ENCODE measurements around the gene XPO6. TPM values are rescaled to one million over a fixed set of nuclear protein-coding genes. Genes with fewer than 3 reads are reported as not detected.

The XPO6 gene
- polyA plus RNA-seq, 1 experiment, result 207 TPM

DNA sequence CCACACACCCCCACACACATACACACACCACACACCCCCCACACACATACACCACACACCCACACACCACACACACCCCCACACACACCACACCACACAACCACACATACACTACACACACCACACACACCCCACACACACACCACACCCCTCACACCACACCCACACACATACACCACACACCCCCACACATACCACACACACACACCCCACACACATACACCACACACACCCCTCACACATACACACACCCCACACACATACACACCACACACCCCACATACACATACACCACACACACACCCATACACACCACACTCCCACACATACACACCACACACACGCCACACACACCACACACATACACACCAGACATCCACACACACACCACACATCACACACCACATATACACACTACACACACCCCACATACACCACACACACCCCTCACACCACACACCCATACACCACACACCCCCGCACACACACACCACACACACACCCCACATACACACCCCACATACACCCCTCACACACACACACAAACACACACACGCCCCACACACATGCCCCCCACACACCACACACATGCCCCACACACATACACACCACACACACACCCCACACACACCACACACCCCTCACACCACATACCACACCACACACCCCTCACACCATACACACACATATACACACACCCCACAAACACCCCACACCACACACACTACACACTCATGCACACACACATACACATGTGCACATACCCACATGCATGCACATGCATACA is 122.4 kb downstream of the XPO6 start:
- CTCF ChIA-PET, result interaction anchor here (0.6 to 1.2 kb wide), 2 partner anchors 9 to 449 kb away, joined by 3 read pairs; no protein-coding TSS in a partner anchor
- peaks cover 3% of the 10 kb centered on the region; the same call in 1 of the 2 replicates for H3K9me3 ChIP-seq (ENCODE audit: control insufficient read depth, insufficient read depth, low read length)
- no peak overlapping the region for H3K27ac ChIP-seq (ENCODE audit: low read depth, low read length)
- H3K4me3 ChIP-seq (ENCODE audit: low read depth, low read length), result no peak overlapping the region
- no peaks in the 10 kb centered on the region for H3K27me3 ChIP-seq (ENCODE audit: control insufficient read depth, insufficient read depth, low read length)
- no peak for DNase-seq (ENCODE audit: low read depth, low spot score)
- no peak for TF ChIP-seq CTCF (IDR thresholded peaks at IDR 0.05; ENCODE audit: low read depth, low read length)
- POLR2A ChIA-PET, result no interaction called here

DNA sequence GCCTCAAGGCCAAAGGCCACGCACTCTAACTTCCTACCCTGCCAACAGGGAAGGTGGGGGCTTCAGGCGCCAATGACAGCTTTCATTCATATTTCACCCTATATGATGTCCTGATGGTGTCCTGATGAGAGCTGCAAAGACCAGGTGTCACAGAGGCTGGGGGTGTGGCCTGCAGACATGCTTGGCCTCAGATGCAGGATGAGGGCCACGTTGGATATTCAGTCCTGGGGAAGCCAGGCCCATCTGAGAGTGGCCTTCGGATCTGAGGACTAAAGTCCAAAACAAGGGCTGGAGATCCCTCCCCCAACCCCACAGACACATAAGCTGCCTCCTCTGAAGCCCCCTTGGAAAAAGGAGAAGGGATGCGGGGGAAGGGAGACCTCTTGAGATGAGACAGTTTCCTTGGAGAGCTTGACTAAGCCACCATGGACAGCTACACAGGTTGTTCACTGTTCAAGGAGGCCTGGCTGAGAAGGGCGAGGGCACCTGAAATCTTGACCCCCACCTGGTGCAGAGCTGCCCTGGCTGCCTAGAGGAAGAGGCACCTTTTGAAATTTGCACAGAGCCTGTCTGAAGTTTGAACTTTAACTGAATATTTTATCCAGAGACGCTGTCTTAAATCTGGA is 124.0 kb downstream of the XPO6 start:
- Histone ChIP-seq H3K9me3 (ENCODE audit: control insufficient read depth, insufficient read depth, low read length) (peaks cover 3% of the 10 kb centered on the region; the same call in 1 of the 2 replicates), H3K4me3 (ENCODE audit: low read depth, low read length) (no peak overlapping the region), H3K27me3 (ENCODE audit: control insufficient read depth, insufficient read depth, low read length) (no peaks in the 10 kb centered on the region), H3K27ac (ENCODE audit: low read depth, low read length) (no peak overlapping the region)
- DNase-seq (ENCODE audit: low read depth, low spot score), result no peak
- ChIA-PET POLR2A (interaction anchor here (0.7 kb wide), 1 partner anchor 1778 kb away, joined by 4 read pairs; no protein-coding TSS in a partner anchor), CTCF (no interaction called here)
- TF ChIP-seq CTCF (IDR thresholded peaks at IDR 0.05; ENCODE audit: low read depth, low read length), result no peak

DNA sequence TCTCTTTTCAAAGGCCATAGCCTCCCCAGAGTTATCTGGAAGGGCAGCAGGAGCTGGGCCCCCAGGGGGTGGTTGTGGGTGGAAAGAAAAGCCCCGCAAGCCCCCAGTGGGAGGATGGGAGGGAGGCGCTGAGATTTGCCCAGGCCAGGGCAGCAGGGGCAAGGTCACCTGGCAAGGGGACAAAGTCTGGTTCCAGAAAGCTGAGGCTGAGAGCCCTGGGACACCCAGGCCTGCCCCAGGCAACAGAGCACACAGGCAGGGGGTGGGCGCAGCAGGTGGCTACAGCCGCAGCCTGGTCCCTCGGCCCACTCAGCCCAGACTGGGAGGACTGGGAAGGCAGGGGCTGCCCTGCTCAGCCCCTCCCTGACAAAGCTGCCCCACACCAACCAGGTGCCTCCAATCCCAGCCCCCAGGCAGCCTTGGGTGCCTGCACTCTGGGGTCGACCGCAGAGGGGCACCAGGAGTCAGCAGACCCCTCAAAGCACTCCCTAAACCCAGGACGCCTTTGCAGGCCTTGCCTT is 124.6 kb downstream of the XPO6 start:
- Histone ChIP-seq H3K27ac (ENCODE audit: low read depth, low read length) (no peak overlapping the region), H3K4me3 (ENCODE audit: low read depth, low read length) (no peak overlapping the region), H3K9me3 (ENCODE audit: control insufficient read depth, insufficient read depth, low read length) (peaks cover 3% of the 10 kb centered on the region; the same call in 1 of the 2 replicates), H3K27me3 (ENCODE audit: control insufficient read depth, insufficient read depth, low read length) (no peaks in the 10 kb centered on the region)
- ChIA-PET CTCF (no interaction called here), POLR2A (no interaction called here)
- DNase-seq (ENCODE audit: low read depth, low spot score), result no peak
- no peak for TF ChIP-seq CTCF (IDR thresholded peaks at IDR 0.05; ENCODE audit: low read depth, low read length)

DNA sequence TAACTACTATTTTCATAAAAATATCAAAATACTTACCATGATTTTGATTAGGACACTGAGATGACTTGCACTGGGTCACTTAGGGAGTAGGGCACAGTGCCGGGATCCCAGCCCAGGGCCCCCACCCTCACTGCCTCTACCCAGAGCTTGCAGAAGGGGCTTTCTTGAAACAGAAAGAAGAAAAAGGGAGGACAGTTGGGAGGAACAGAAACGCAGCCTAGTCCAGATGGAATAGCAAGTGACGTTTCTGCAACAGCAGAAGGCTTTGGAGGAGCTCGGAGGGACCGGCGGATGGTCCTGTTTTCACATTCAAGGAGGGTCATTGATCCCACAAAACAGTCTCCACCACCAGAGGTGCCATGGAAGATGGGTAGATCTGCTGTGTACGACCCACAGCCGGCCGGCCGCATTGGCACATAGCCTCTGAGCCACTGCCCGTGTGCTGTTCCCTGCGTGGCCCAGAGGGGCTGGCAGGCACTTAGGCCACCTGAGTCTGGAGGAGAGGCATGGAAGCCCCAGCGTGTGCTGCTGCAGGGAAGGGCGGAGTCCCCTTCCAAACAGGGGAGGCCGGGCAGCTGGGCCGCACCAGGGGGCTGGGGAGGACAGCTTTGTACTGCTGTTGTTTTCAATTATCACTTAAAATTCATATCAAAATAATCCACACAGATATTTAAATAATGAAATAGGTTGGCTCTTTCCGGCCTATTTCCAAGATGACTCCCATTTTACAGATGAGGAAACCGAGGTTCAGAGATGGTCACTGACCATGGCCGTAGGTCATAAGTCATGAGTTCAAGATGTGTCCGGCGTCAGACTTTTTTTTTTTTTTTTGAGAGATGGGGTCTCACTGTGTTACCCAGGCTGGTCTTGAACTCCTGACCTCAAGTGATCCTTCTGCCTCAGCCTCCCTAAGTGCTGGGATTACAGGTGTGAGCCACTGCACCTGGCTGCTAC is 125.3 kb downstream of the XPO6 start:
- TF ChIP-seq CTCF (IDR thresholded peaks at IDR 0.05; ENCODE audit: low read depth, low read length), result no peak
- ChIA-PET CTCF (no interaction called here), POLR2A (no interaction called here)
- DNase-seq (ENCODE audit: low read depth, low spot score), result no peak
- Histone ChIP-seq H3K27me3 (ENCODE audit: control insufficient read depth, insufficient read depth, low read length) (no peaks in the 10 kb centered on the region), H3K9me3 (ENCODE audit: control insufficient read depth, insufficient read depth, low read length) (peaks cover 3% of the 10 kb centered on the region; the same call in 1 of the 2 replicates), H3K27ac (ENCODE audit: low read depth, low read length) (no peak overlapping the region), H3K4me3 (ENCODE audit: low read depth, low read length) (no peak overlapping the region)
